Osteoblast (primary cell): ENCODE data around the gene JPH3. TPM values are rescaled to one million over a fixed set of nuclear protein-coding genes. Genes with fewer than 3 reads are reported as not detected.
A peak's percentile ranks its signal among the peaks of the same experiment; 100 is the strongest.

ENCODE experiments used
- DNase-seq: peaks from one replicate; pipeline ENCODE4 v3.0.0; 2011; ENCODE audit warnings: low spot score, mixed read lengths; ENCODE audit not compliant: insufficient read length; ENCODE audit errors: missing footprints
- H2AFZ ChIP-seq: 2 replicates; pipeline ENCODE4 v1.6.0; 2011; ENCODE audit warnings: mild to moderate bottlenecking, low read length
- H3K27ac ChIP-seq: 2 replicates; pipeline ENCODE4 v1.5.1; 2011; ENCODE audit warnings: mild to moderate bottlenecking, low read depth, low read length, moderate library complexity
- H3K27me3 ChIP-seq: 2 replicates; pipeline ENCODE4 v1.6.0; 2012; ENCODE audit warnings: mild to moderate bottlenecking, control low read depth, inconsistent platforms, low read length, moderate library complexity; ENCODE audit not compliant: insufficient read depth
- H3K36me3 ChIP-seq: 2 replicates; pipeline ENCODE4 v1.5.1; 2011; ENCODE audit warnings: mild to moderate bottlenecking, low read length, control low read depth, moderate library complexity; ENCODE audit not compliant: insufficient read depth
- H3K4me1 ChIP-seq: 2 replicates; pipeline ENCODE4 v1.5.1; 2011; ENCODE audit warnings: mild to moderate bottlenecking, low read length, control low read depth, moderate library complexity; ENCODE audit not compliant: insufficient read depth
- H3K4me2 ChIP-seq: 2 replicates; pipeline ENCODE4 v1.6.0; 2011; ENCODE audit warnings: mild to moderate bottlenecking, low read length; ENCODE audit not compliant: insufficient read depth
- H3K4me3 ChIP-seq: fragments of 200-600 bp; sonication (generic); 3 replicates; pipeline ENCODE4 v1.5.1; 2012; ENCODE audit warnings: mild to moderate bottlenecking, low read length, inconsistent platforms; ENCODE audit not compliant: insufficient read depth
- H3K79me2 ChIP-seq: 2 replicates; pipeline ENCODE4 v1.6.0; 2012; ENCODE audit warnings: mild to moderate bottlenecking, low read length, control low read depth, inconsistent platforms; ENCODE audit not compliant: insufficient read depth
- H3K9me3 ChIP-seq: 2 replicates; pipeline ENCODE4 v1.5.1; 2011; ENCODE audit warnings: low read depth, low read length, control low read depth
- H4K20me1 ChIP-seq: 2 replicates; pipeline ENCODE4 v1.6.0; 2012; ENCODE audit warnings: mild to moderate bottlenecking, low read length, control low read depth; ENCODE audit not compliant: insufficient read depth
- total RNA-seq: library from RNA; depleted of rRNA; stranded (reverse); fragments of >200 nt; gene quantifications from 2 replicates; pipeline ENCODE4 v1.2.3, GENCODE V29; 2012
- TF ChIP-seq, protein P1 (sequence below): IDR thresholded peaks from 2 replicates; pipeline ENCODE4 v1.5.1; 2011; ENCODE audit warnings: mild to moderate bottlenecking, low read depth, low read length, moderate library complexity; ENCODE audit errors: extremely low read depth

JPH3 gene
- under 0.01 TPM in 1 of 2 replicates, not detected in the other for total RNA-seq

DNA sequence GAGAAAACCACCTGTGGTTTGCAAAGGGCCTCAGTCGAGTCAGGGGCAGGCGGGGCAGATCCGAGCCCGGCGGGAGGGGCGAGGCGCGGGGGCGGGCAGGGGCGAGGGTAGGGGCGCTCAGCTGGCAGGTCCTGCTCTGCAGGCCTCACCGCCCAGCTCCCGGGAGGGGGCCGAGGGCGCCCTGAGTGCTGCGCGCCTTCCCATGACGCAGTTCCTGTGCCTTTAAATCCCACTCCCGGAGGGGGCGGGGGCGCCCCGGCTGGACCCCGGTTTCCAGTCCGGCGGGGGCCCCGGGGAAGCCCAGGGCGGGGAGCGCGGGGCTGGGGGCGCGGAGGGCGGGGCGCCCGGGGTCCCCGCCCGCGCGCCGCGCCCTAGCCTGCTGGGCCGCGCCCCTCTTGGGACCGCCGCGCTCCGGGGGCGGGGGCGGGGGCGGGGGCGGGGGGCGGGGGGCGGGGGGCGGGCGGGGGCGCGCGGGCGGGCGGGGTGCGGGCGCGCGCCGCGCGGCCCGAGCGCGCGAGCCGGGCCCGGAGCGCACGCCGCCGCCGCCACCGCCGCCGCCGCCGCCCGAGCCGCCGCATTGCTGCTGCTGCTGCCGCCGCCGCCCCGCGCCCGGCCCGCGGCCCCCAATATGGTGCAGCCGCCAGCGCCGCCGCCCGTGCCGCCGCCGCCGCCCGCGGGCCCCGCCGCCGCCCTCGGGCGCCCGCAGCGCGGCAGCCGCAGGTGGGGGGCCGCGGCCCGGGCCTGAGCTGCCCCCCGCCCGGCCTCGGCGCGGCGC is at the start of gene JPH3:
Gene JPH3, plus strand, starts transcription at position 508 of the 775 bp plus-strand sequence. CDS start 639 bp downstream, outside the sequence.
- H3K27me3 ChIP-seq = peaks cover 67% of the 10 kb centered on the region
- no peak within 1 kb of the TSS for H3K4me2 ChIP-seq
- H4K20me1 ChIP-seq = no peaks in the 10 kb centered on the region
- peak; percentile 68 for DNase-seq
- no peaks in the 10 kb centered on the region for H3K79me2 ChIP-seq
- H3K4me3 ChIP-seq = no peak within 1 kb of the TSS
- no peaks in the 10 kb centered on the region for H3K36me3 ChIP-seq
- H3K27ac ChIP-seq = no peak within 1 kb of the TSS
- peaks cover 2% of the 10 kb centered on the region for H3K9me3 ChIP-seq
- H2AFZ ChIP-seq = no peak within 1 kb of the TSS
- TF ChIP-seq, protein P1, sequence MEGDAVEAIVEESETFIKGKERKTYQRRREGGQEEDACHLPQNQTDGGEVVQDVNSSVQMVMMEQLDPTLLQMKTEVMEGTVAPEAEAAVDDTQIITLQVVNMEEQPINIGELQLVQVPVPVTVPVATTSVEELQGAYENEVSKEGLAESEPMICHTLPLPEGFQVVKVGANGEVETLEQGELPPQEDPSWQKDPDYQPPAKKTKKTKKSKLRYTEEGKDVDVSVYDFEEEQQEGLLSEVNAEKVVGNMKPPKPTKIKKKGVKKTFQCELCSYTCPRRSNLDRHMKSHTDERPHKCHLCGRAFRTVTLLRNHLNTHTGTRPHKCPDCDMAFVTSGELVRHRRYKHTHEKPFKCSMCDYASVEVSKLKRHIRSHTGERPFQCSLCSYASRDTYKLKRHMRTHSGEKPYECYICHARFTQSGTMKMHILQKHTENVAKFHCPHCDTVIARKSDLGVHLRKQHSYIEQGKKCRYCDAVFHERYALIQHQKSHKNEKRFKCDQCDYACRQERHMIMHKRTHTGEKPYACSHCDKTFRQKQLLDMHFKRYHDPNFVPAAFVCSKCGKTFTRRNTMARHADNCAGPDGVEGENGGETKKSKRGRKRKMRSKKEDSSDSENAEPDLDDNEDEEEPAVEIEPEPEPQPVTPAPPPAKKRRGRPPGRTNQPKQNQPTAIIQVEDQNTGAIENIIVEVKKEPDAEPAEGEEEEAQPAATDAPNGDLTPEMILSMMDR = no peak
- peaks cover 4% of the 10 kb centered on the region for H3K4me1 ChIP-seq

DNA sequence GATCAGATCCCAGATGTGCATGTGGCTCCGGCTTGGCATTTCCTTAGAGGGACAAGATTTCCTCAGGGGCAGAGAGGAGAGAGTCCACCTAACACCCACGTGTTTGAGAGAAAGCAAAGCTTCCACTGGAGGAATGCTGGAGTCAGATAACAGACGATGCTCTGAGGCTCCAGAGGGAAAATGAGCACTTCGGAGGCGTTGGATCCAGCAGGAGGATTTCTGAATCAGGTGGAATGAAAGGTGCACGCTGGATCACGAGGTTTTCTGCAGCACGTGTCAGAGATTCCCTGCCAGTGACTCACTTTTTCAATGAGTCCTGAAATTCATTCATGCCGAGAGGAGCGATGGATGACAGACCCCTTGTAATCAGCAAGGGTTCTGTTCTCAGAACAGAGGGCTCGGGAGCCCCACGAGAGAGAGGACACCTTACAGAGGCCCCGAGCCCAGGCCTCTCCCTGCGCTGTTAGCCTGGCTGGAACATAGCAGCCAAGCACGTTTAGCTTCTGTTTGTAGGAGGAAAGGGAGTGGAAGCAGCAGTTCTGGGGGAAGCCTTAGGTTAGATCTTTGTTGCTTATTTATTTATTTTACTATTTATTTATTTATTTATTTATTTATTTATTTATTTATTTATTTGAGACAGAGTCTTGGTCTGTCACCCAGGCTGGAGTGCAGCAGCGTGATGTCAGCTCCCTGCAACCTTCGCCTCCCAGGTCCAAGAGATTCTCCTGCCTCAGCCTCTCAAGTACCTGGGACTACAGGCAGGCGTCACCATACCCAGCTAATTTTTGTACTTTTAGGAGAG is 49.3 kb upstream of the JPH3 start:
- Histone ChIP-seq H3K9me3 (no peaks in the 10 kb centered on the region), H3K4me3 (no peak overlapping the region), H2AFZ (no peak overlapping the region), H3K27me3 (peaks cover 12% of the 10 kb centered on the region), H3K27ac (no peak overlapping the region), H3K4me2 (no peak overlapping the region), H3K36me3 (no peaks in the 10 kb centered on the region), H4K20me1 (peaks cover 3% of the 10 kb centered on the region), H3K79me2 (no peaks in the 10 kb centered on the region), H3K4me1 (no peaks in the 10 kb centered on the region)
- TF ChIP-seq, protein P1 = no peak
- peak; percentile 78 for DNase-seq

- TF ChIP-seq, protein P1 = no peak
- peak; percentile 55 for DNase-seq
- no peaks in the 10 kb centered on the region for H4K20me1 ChIP-seq
- H3K27me3 ChIP-seq = peaks cover 9% of the 10 kb centered on the region
- no peaks in the 10 kb centered on the region for H3K9me3 ChIP-seq
- no peak overlapping the region for H3K4me3 ChIP-seq
- H3K79me2 ChIP-seq = no peaks in the 10 kb centered on the region
- no peak overlapping the region for H2AFZ ChIP-seq
- H3K4me2 ChIP-seq = no peak overlapping the region
- H3K27ac ChIP-seq = no peak overlapping the region
- no peaks in the 10 kb centered on the region for H3K36me3 ChIP-seq
- no peaks in the 10 kb centered on the region for H3K4me1 ChIP-seq
Measured at GRCh38 chr16:87554754-87555427, 47.4 kb upstream of the JPH3 start.
